ENCODE results near the gene BRINP2.

GRCh38 chr1:177286396-177286795 lies 115.6 kb downstream of the BRINP2 start:
- TF ChIP-seq ZNF138 (CRISPR knock-in tag; conservative IDR thresholded peaks at IDR 0.05) = no peak
- no peak for TF ChIP-seq CTCF (IDR thresholded peaks at IDR 0.05)
- TF ChIP-seq SMAD3 (CRISPR knock-in tag; IDR thresholded peaks at IDR 0.05; ENCODE audit: borderline replicate concordance) = no peak
- TF ChIP-seq JUN (CRISPR knock-in tag; IDR thresholded peaks at IDR 0.05) = no peak
- TF ChIP-seq FOXJ3 (CRISPR knock-in tag; IDR thresholded peaks at IDR 0.05; ENCODE audit: borderline replicate concordance) = no peak
- no peak for TF ChIP-seq TEAD4 (CRISPR knock-in tag; IDR thresholded peaks at IDR 0.05)
- TF ChIP-seq ZSCAN18 (CRISPR knock-in tag; IDR thresholded peaks at IDR 0.05) = no peak
- no peak for TF ChIP-seq SOX15 (CRISPR knock-in tag; IDR thresholded peaks at IDR 0.05)
- TF ChIP-seq ATF2 (CRISPR knock-in tag; IDR thresholded peaks at IDR 0.05; ENCODE audit: borderline replicate concordance, low read depth) = no peak
- TF ChIP-seq ZNF671 (CRISPR knock-in tag; IDR thresholded peaks at IDR 0.05) = no peak
- no peak for TF ChIP-seq GABPB1 (CRISPR knock-in tag; IDR thresholded peaks at IDR 0.05)
- TF ChIP-seq MAX (CRISPR knock-in tag; IDR thresholded peaks at IDR 0.05) = no peak
- no peak for TF ChIP-seq ETV6 (CRISPR knock-in tag; IDR thresholded peaks at IDR 0.05)
- no peak for TF ChIP-seq MYBL2 (CRISPR knock-in tag; IDR thresholded peaks at IDR 0.05)
